Measurements from ENCODE around the gene EIF4G2.

The EIF4G2 gene

GRCh38 chr11:10747733-10748132, 61.0 kb downstream of the EIF4G2 start:
- H3K4me1 ChIP-seq (ENCODE audit: insufficient read depth, low read length, poor library complexity, severe bottlenecking) = peaks cover 73% of the 10 kb centered on the region
- no peak overlapping the region for H2AFZ ChIP-seq (ENCODE audit: low read length)
- TF ChIP-seq CTCF (conservative IDR thresholded peaks at IDR 0.05; ENCODE audit: low read length) (no peak), EZH2phosphoT487 (IDR thresholded peaks at IDR 0.05; ENCODE audit: borderline replicate concordance) (no peak)
- no peaks in the 10 kb centered on the region for H3K27me3 ChIP-seq (ENCODE audit: insufficient read depth, low read length, poor library complexity, severe bottlenecking)
- H3K9me3 ChIP-seq (ENCODE audit: insufficient read depth, low read depth, low read length) = no peaks in the 10 kb centered on the region
- peaks cover 20% of the 10 kb centered on the region for H3F3A ChIP-seq (ENCODE audit: low read depth)
- peaks cover 8% of the 10 kb centered on the region for H4K20me1 ChIP-seq (ENCODE audit: insufficient read depth, low read length, poor library complexity, severe bottlenecking)
- H3K9ac ChIP-seq (ENCODE audit: low read depth, low read length, poor library complexity, severe bottlenecking) = no peak overlapping the region
- no peaks in the 10 kb centered on the region for H3K36me3 ChIP-seq (ENCODE audit: insufficient read depth, low read length)
- no peaks in the 10 kb centered on the region for H3K9me2 ChIP-seq (replicated peaks; ENCODE audit: low read depth, low read length)
- H3K4me2 ChIP-seq (ENCODE audit: low read depth, low read length, poor library complexity, severe bottlenecking) = peak overlapping the region; percentile 83
- H3K79me2 ChIP-seq (ENCODE audit: insufficient read depth, low read length) = peaks cover 23% of the 10 kb centered on the region
- no peak overlapping the region for H3K4me3 ChIP-seq (ENCODE audit: low read length, poor library complexity, severe bottlenecking)

Measured in Loucy (cell line).